GM18868 (cell line): ENCODE results near the gene RNF213.
"Not testable (repeated sequence)": the region's sequence is repeated elsewhere in the genome, so short reads cannot be mapped to it uniquely, and the experiment has no call there.

Source experiments
- ATAC-seq: cut with Tn5 transposase; IDR thresholded peaks from one replicate; pipeline ENCODE4 v1.9.1; 2021; ENCODE audit warnings: mild to moderate bottlenecking, moderate library complexity; ENCODE audit not compliant: unreplicated experiment

RNF213 gene

DNA sequence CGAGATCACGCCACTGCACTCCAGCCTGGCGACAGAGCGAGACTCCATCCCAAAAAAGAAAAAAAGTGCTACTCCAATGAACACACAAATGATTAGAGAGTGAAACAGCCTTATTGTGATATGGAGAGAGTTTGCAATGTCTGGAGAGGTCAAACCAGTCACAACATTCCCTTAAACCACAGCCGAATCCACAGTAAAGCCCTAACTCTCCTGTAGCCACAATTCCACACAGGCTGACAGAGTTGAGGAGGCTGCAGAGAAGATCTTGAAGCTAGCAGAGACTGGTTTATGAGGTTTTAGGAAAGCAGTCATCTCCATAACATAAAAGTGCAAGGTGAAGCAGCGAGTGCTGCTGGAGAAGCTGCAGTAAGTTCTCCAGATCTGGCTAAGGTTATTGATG, 6.7 kb downstream of the RNF213 start:
- ATAC-seq, result no peak

- ATAC-seq, result no peak
Measured at GRCh38 chr17:80268427-80268826, 7.8 kb downstream of the RNF213 start.

GRCh38 chr17:80269405-80269807, 8.8 kb downstream of the RNF213 start:
- ATAC-seq, result no peak

- ATAC-seq, result no peak
Measured at GRCh38 chr17:80270104-80270503, 9.5 kb downstream of the RNF213 start.

DNA sequence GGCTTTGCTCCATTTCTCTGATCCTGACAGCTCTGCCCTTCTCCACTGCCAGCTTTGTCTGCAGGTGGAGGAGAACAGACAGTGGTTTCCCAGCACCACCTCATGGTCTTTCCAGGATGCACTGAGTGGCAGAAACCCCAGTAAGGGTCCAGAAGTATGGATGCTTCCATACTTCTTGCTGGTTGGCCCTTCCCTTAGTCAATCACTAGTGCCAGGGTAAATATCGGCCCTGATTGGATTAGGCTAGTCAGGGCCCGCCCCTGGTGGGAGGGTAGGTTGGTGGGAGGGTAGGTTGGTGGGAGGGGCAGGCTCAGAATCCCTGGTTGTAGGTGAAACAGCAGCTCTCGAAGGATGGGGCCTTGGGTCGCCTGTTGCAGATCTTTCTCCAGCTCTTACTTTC, 10.2 kb downstream of the RNF213 start:
- ATAC-seq, result no peak

DNA sequence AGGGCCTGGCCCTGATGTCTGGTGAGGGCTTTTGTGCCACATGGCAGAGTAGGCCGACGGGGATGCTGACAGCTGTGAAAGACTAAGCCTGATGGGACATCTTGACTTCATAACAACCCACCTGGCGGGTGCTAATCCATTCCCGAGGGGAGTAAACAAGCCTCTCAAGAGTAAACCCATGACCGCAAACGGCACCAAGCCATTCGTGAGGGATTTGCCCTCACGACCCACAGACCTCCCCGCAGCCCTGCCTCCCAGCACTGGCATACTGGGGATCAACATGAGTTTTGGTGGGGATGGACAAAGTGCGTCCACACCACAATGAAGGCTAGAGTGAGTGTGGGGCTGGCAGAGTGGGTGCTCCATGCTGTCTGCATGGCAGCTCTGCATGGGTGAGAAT, 11.7 kb downstream of the RNF213 start:
- ATAC-seq, result no peak

DNA sequence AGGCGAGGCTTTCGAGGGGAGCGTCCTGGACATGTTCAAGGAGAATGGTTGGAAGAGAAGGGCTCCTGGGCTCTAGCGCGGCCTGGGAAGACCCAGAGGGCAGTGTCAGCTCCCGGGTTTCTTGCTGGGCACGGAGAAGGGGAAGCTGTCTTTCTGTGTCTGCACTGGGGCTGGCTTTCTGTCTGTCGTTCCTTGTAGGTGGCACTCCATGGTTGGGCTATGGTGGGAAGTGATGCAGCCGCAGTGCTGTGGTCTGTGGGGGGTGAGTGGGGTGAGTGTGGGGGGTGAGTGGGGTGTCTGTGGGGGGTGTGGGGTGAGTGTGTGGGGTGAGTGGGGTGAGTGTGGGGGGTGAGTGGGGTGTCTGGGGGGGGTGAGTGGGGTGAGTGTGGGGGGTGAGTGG, 13.7 kb downstream of the RNF213 start:
- no peak for ATAC-seq

DNA sequence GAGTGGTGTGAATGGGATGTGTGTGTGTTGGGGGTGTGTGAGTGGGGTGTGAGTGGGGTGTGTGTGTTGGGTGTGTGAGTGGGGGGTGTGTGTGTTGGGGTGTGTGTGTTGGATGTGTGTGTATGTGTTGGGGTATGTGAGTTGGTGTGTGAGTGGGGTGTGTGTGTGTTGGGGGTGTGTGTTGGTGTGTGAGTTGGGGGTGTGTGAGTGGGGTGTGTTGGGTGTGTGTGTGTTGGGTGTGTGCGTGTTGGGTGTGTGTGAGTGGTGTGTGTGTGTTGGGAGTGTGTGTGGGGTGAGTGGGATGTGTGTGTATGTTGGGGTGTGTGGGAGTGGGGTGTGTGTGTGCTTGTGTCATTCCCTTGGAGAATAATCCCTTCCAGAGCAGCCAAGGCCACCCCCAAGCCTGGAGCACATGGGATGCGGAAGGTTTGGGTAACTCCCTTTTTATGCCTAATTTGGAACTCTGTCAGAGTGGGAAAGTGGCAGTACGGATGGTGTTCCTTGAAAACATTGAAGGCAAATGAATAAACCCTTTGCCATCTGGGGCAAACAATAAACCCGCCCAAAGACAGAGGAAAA, 14.3 kb downstream of the RNF213 start:
- no peak for ATAC-seq

GRCh38 chr17:80275857-80276256, 15.2 kb downstream of the RNF213 start:
- not testable (repeated sequence) for ATAC-seq

- ATAC-seq, result no peak
Measured at GRCh38 chr17:80277751-80278671, 17.4 kb downstream of the RNF213 start.

- ATAC-seq, result no peak
Measured at GRCh38 chr17:80279895-80280294, 19.2 kb downstream of the RNF213 start.

DNA sequence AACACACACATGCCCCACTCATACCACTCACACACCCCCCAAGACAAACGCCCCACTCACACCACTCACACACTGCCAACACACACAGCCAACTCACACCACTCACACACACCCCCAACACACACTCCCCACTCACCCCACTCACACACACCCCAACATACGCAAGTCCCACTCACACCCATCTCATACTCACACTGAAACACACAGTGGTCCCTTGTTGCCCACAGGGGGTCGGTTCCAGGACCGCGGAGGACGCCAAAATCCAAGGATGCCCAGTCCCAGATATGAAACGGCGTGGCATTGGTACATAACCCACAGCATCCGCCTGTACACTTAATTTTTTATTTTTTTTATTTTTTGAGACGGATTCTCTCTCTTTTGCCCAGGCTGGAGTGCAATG, 20.9 kb downstream of the RNF213 start:
- ATAC-seq, result no peak

DNA sequence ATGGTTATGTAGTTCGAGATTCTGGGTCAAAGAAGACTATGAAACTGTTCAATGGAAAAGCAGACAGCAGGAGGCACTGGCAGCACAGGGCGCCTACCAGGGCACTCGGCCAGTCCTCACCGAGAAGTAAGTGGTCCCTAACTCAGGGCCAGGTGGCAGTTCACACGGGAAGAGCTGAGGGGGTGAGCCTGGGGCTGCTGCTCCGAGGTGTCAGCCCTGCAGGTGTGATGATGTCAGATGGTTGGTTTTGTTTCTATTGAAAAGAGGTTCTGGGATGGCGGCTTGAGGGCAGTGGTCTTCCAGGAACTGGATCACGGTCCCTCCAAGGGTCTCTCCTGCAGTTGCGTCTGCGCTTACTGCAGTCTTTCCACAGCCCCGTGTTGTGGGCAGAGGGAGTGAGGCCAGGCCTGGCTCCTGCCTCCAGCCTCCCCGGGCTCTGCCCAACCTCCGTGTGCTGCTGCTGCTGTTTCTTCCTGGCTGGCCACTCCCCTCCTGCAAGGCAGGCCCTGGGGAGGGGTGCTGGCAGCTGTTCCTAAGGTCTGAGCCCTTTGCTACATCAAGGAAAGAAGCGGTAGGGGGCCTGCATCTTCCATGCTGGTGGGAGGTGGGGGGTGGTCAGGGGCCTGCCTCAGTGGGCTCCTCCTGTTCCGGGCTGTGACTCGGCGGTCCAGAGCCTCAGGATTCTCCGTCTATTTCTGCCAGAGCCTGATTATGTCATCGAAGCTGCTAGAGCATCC, 22.6 kb downstream of the RNF213 start:
- no peak for ATAC-seq

GRCh38 chr17:80284631-80285030, 24.0 kb downstream of the RNF213 start:
- ATAC-seq, result no peak

- no peak for ATAC-seq
Measured at GRCh38 chr17:80285237-80285920, 24.7 kb downstream of the RNF213 start.

DNA sequence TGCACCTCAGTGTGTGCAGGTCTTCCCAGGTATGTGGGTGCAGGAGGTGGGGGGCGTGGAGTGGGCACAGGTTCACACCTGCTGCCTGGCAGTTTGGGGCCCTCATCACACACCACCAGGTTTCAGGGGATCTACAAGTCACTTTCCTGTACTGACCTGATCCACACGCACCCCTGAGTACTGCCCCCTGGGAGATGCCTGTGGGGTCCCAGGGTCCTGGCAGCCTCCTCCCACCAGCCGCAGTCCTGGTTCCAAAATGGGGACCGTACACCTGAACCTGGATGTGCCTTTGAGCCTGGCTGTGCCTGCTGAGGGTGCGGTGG, 25.9 kb downstream of the RNF213 start:
- ATAC-seq, result no peak

DNA sequence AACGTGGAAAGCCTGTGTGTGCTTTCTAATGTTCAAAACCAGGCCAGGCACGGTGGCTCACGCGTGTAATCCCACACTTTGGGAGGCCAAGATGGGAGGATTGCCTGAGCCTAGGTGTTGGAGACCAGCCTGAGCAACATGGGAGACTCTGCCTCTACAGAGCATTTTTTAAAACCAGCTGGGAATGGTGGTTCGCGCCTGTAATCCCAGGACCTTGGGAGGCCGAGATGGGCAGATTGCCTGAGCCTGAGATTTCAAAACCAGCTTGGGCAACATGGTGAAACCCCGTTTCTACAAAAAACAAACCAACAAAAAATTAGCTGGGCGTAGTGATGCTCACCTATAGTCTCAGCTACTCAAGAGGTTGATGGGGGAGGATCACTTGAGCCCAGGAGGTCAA, 26.4 kb downstream of the RNF213 start:
- no peak for ATAC-seq

DNA sequence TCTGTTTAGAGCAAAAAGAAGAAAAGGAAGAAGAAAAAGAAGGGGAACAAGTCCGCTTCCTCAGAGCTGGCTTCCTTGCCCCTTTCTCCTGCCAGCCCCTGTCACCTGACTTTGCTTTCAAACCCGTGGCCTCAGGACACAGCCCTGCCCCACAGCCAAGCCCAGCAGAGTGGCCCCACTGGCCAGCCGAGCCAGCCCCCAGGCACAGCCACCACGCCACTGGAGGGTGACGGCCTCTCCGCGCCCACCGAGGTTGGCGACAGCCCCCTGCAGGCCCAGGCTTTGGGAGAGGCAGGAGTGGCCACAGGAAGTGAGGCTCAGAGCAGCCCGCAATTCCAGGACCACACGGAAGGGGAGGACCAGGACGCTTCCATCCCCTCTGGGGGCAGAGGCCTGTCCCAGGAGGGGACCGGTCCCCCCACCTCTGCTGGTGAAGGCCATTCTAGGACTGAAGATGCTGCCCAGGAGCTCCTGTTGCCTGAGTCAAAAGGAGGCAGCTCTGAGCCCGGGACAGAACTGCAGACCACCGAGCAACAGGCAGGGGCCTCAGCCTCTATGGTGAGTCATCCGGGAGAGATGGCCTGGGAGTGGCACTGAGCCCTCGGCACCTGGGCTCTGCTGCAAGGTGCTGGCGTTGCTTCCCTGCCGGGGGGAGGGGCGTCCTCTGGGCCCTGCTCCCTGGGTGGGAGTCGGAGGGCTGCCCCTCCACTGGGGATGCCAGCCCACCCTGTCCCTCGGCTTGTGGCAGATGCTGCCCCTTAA, 27.3 kb downstream of the RNF213 start:
- no peak for ATAC-seq

GRCh38 chr17:80289616-80290015, 29.0 kb downstream of the RNF213 start:
- ATAC-seq, result no peak

- ATAC-seq, result no peak
Measured at GRCh38 chr17:80290156-80290555, 29.5 kb downstream of the RNF213 start.

DNA sequence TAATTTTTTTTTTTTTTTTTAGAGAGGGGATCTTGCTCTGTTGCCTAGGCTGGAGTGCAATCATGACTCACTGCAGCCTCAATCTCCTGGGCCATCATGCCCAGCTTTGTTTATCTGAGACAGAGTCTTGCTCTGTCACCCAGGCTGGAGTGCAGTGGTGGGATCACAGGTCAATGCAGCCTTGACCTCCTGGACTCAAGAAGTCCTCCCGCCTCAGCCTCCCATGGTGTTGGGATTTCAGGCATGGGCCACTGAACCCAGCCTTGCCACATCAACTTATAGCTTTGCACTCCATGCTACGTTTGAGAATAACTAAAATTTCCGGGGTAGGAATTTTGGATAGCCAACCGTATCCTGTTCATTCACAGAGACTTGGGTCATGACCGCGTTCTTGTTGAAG, 30.6 kb downstream of the RNF213 start:
- no peak for ATAC-seq
